Measurements from ENCODE around the gene LRRC27. TPM values are rescaled to one million over a fixed set of nuclear protein-coding genes. Genes with fewer than 3 reads are reported as not detected.

LRRC27 gene
- total RNA-seq, 2 donors from 2014 or later, result 11.4 to 22.9 TPM

- H3K36me3 ChIP-seq, result peaks cover 0 to 3% of the 10 kb centered on the region in 2 donors
- WGBS, result 84% methylated on average over 13 of the region's 13 CpGs
- DNase-seq (ENCODE audit: low spot score), result no peak
- no peaks in the 10 kb centered on the region for H3K27me3 ChIP-seq (replicated peaks; ENCODE audit: insufficient read depth)
- intact Hi-C loops (cut with DNase I), result no loop called here
- no peak for TF ChIP-seq CTCF (IDR thresholded peaks at IDR 0.05)
- TF ChIP-seq POLR2AphosphoS5 (IDR thresholded peaks at IDR 0.05), result no peak
- TF ChIP-seq POLR2A (IDR thresholded peaks at IDR 0.05), result no peak
- no peak overlapping the region for H3K27ac ChIP-seq
- H3K9me3 ChIP-seq, result no peaks in the 10 kb centered on the region
- H3K4me3 ChIP-seq, result no peak overlapping the region
- no peaks in the 10 kb centered on the region for H3K4me1 ChIP-seq (replicated peaks)
Measured at GRCh38 chr10:132347931-132348267, 15.9 kb downstream of the LRRC27 start.

GRCh38 chr10:132349766-132350165 lies 17.8 kb downstream of the LRRC27 start:
- no peak overlapping the region for H3K4me3 ChIP-seq
- intact Hi-C loops (cut with DNase I), result loop anchor here (2.0 kb wide), 1 partner anchor 127 kb away; no protein-coding TSS in a partner anchor
- TF ChIP-seq POLR2AphosphoS5 (IDR thresholded peaks at IDR 0.05) (no peak), POLR2A (IDR thresholded peaks at IDR 0.05) (no peak), CTCF (IDR thresholded peaks at IDR 0.05) (no peak)
- peaks cover 0 to 2% of the 10 kb centered on the region in 2 donors for H3K36me3 ChIP-seq
- DNase-seq (ENCODE audit: low spot score), result no peak
- H3K4me1 ChIP-seq (replicated peaks), result no peaks in the 10 kb centered on the region
- no peaks in the 10 kb centered on the region for H3K27me3 ChIP-seq (replicated peaks; ENCODE audit: insufficient read depth)
- no peaks in the 10 kb centered on the region for H3K9me3 ChIP-seq
- 93% methylated on average over 6 of the region's 6 CpGs for WGBS
- no peak overlapping the region for H3K27ac ChIP-seq

GRCh38 chr10:132350391-132350790 lies 18.4 kb downstream of the LRRC27 start:
- H3K4me1 ChIP-seq (replicated peaks), result no peaks in the 10 kb centered on the region
- intact Hi-C loops (cut with DNase I), result loop anchor here (2.0 kb wide), 1 partner anchor 128 kb away; no protein-coding TSS in a partner anchor

GRCh38 chr10:132350946-132351345 lies 19.0 kb downstream of the LRRC27 start:
- intact Hi-C loops (cut with DNase I), result loop anchor here (2.0 kb wide), 1 partner anchor 128 kb away; no protein-coding TSS in a partner anchor
- WGBS, result 90% methylated on average over 17 of the region's 17 CpGs
- TF ChIP-seq CTCF (IDR thresholded peaks at IDR 0.05), result no peak
- no peak for TF ChIP-seq POLR2A (IDR thresholded peaks at IDR 0.05)
- no peak for TF ChIP-seq POLR2AphosphoS5 (IDR thresholded peaks at IDR 0.05)
- no peaks in the 10 kb centered on the region for H3K9me3 ChIP-seq
- no peak for DNase-seq (ENCODE audit: low spot score)
- H3K27me3 ChIP-seq (replicated peaks; ENCODE audit: insufficient read depth), result no peaks in the 10 kb centered on the region
- no peak overlapping the region for H3K27ac ChIP-seq
- no peaks in the 10 kb centered on the region for H3K36me3 ChIP-seq
- H3K4me1 ChIP-seq (replicated peaks), result no peaks in the 10 kb centered on the region
- no peak overlapping the region for H3K4me3 ChIP-seq

More at GRCh38 chr10:132350391-132350790, 18.4 kb downstream of the LRRC27 start:
- Histone ChIP-seq H3K4me3 (no peak overlapping the region), H3K27me3 (replicated peaks; ENCODE audit: insufficient read depth) (no peaks in the 10 kb centered on the region), H3K36me3 (no peaks in the 10 kb centered on the region), H3K27ac (no peak overlapping the region), H3K9me3 (no peaks in the 10 kb centered on the region)
- no peak for TF ChIP-seq POLR2AphosphoS5 (IDR thresholded peaks at IDR 0.05)
- TF ChIP-seq POLR2A (IDR thresholded peaks at IDR 0.05), result no peak
- no peak for TF ChIP-seq CTCF (IDR thresholded peaks at IDR 0.05)
- whole genome bisulfite sequencing, result 83% methylated on average over 11 of the region's 11 CpGs
- no peak for DNase-seq (ENCODE audit: low spot score)

GRCh38 chr10:132351611-132352010 lies 19.6 kb downstream of the LRRC27 start:
- Histone ChIP-seq H3K27ac (no peak overlapping the region), H3K4me3 (no peak overlapping the region), H3K27me3 (replicated peaks; ENCODE audit: insufficient read depth) (no peaks in the 10 kb centered on the region), H3K36me3 (no peaks in the 10 kb centered on the region), H3K9me3 (no peaks in the 10 kb centered on the region), H3K4me1 (replicated peaks) (no peaks in the 10 kb centered on the region)
- TF ChIP-seq POLR2AphosphoS5 (IDR thresholded peaks at IDR 0.05) (no peak), POLR2A (IDR thresholded peaks at IDR 0.05) (no peak), CTCF (IDR thresholded peaks at IDR 0.05) (no peak)
- 87% methylated on average over 24 of the region's 25 CpGs for WGBS
- intact Hi-C loops (cut with DNase I), result loop anchor here (2.0 kb wide), 1 partner anchor 129 kb away; no protein-coding TSS in a partner anchor
- DNase-seq (ENCODE audit: low spot score), result no peak

Data from prostate gland (tissue), 2 donors.